ENCODE data around the gene SH3PXD2A.

Gene SH3PXD2A

GRCh38 chr10:103550229-103550628 lies 305.1 kb downstream of the SH3PXD2A start:
- DNase-seq = no peak

- no peak for DNase-seq
Measured at GRCh38 chr10:103549349-103549685, 306.1 kb downstream of the SH3PXD2A start.

GRCh38 chr10:103548581-103549348 lies 306.6 kb downstream of the SH3PXD2A start:
- DNase-seq = no peak

GRCh38 chr10:103548006-103548405 lies 307.4 kb downstream of the SH3PXD2A start:
- DNase-seq = no peak

GRCh38 chr10:103547391-103547946 lies 307.9 kb downstream of the SH3PXD2A start:
- no peak for DNase-seq

GRCh38 chr10:103546401-103546800 lies 309.0 kb downstream of the SH3PXD2A start:
- DNase-seq = no peak

GRCh38 chr10:103545771-103546281 lies 309.6 kb downstream of the SH3PXD2A start:
- no peak for DNase-seq

- no peak for DNase-seq
Measured at GRCh38 chr10:103545366-103545765, 310.0 kb downstream of the SH3PXD2A start.

GRCh38 chr10:103544657-103545310 lies 310.6 kb downstream of the SH3PXD2A start:
- no peak for DNase-seq
